T-helper 2 cell (primary cell): ENCODE results near the gene FOS.
"Not testable (repeated sequence)": the region's sequence is repeated elsewhere in the genome, so short reads cannot be mapped to it uniquely, and the experiment has no call there.

Experiments
- DNase-seq, 5 experiments: peaks; one replicate each; pipeline versions ENCODE4 v3.0.0 to v3.0.0-alpha.2; 2012 to 2022

Gene FOS

DNA sequence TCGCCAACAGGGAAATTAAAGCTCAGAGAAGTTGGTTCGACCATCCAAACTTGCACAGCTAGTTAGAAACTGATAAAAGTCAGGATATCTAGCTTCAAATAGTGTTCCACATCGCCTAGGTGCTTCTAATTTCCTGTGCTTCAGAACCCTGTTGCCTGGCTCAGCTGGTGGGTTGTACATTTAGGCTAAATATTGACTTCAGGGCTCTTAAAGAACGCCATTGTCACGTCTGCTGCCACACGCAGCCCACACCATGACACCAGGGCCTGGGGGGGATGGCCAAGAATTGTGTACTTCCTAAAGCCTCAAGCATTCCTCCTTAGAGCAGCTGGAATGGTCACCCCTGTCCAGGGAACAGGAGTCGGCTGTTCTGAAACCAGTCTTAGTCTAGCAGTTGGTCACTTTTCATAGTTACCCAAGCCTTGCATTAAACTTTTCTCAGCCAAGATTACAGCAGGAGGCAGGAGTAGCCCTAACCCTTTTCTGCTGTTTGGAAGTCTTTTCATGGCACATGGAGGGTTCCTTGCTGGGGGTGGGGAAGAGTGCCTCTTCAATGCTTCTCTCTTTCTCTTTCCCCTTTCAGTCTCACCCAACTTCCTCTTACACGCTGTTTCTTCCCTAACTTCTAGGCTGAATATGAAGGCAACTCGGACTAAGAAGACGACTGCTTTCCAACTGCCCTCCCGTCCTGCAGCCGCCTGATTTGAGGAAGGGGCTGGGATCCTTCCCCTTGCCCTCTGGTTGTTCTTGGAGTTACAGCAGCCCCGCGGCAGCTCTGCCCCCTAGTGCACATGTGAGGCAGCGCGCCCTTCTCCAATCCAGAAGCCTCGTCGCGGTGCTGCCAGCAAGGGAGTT, 17.1 kb downstream of the FOS start:
- DNase-seq = peak; percentile 56 to 72 (median 66)

DNA sequence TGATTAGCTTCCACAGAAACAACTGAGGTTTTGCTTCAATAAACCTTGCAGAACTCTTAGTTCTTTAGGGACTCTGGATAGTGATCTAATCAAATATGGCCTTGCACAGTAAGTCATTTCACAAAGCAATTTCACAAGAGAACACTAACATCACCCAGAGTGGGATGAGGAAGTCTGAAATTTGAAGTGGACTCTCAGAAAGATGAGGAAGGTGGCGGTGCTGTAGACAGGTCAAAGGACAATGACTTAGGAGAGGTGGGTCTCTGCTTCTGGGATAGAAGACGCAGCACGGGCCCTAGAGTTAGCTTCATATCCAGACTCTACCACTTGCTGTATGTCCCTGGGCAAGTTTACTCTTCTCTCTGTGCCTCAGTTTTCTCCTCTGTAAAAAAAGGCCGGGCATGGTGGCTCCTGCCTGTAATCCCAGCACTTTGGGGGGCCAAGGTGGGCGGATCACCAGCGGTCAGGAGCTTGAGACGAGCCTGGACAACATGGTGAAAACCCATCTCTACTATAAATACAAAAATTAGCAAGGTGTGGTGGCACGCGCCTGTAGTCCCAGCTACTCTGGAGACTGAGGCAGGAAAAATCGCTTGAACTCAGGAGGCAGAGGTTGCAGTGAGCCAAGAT, 18.9 kb downstream of the FOS start:
- DNase-seq = no peak

DNA sequence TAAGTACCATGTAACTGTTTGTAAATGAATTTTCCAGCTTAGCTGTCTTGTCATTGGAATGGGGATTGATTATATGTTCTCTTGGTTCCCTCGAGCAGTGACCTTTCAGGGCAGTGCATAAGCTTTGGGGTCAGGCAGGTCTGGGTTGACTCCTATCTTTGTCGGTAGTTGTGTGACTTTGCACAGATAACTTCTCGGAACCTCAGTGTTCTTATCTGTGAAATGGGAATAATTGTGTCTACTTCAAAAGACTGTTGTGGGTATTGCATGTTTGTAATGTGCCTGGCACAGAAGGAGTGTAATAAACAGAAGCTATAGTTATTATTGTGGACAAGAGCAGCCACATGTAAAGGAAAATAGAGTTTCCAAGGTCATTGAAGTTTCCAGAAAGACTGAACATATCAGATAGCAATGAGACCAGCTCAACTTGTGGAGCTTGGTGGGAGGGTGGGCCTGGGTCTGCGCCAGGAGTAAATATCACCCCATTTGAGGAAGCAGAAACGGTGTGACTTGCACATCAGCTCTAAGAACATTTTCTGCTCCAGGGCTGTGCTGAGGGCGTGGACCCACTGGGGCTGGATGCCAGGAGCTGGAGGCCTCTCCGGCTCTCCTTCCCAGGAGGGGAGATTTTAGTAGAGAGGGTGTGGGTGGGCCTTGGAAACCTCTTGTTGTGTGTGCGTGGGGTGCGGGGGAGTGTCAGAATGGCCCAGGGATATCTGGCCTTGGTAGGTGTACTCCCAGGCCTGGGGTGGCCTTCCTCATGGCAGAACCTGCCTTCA, 19.7 kb downstream of the FOS start:
- DNase-seq = no peak

DNA sequence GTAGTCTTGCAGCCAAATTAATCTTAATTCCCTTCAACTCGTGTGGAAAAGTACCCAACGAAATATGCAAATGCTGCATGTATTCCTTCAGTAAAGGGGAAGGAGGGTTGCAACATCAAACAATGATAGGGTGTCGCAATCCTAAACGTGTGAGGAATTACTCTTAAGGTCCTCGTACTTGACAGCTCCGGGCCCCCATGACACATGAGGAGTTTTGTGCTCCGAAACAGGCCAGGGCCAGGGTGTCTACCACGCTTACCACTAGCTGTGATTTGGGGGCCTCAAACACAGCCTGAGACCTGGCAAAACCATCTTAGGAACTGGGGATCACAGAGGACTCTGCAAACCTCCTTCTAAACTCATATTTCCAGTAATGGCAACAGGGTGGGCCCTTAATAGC, 20.4 kb downstream of the FOS start:
- DNase-seq = no peak

DNA sequence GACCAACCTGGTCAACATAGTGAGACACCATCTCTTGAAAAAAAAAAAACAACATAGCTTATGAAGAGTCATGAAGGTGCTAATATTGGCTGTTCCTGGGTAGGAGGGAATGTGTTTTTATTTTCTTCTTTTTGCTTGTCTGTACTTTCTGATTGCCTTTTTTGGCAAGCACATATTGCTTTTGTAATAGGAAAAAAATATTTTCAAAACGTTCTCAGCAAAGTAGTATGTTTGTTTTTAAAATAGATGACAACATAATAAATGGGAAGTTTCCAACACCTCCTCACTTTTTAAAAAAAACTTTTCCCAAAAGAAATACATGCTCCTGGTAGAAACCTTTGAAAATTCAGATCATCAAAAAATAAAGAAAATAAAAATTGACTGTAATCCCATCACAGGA, 20.9 kb downstream of the FOS start:
- no peak for DNase-seq

DNA sequence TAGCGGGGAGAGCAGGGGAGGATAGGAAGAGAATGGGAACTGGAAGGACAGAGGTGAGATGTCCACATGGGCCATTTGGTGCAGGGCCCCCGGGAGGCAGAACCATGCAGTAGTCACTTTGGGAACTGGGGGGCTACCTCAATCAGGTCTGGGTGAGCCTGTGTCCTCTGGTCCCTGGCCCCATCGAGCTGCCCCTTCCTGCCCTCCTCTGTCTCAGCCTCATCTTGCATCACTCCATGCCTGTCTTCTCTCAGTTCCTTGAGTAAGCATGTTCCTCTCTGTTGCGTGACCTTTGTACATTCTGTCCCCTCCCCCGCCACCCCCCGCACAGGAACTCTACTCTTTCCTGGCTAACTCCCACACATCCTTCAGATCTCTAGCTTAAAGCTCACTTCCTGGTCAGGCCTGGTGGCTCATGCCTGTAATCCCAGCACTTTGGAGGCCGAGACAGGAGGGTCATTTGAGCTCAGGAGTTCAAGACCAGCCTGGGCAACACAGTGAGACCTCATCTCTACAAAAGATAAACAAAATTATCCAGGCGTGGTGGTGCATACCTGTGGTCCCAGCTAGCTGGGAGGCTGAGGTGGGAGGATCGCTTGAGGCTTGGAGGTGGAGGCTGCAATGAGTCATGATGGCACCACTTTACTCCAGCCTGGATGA, 23.2 kb downstream of the FOS start:
- no peak for DNase-seq

DNA sequence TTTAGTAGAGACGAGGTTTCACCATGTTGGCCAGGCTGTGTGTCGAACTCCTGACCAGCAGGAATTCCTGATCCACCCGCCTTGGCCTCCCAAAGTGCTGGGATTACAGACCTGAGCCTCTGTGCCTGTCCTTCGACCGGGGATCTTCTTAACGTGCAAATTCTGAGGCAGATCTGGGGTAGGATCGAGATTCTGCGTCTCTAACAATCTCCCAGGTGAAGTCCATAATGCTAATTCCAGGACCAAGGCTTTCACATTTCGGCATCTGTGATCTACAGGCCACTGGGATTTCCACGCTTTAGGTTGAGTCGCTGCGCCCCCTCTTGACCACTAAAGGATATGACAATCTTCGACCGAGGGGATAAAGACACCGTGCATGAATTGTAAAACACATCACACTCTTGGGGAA, 24.8 kb downstream of the FOS start:
- peak in 4 of 5 experiments; percentile 42 to 67 (median 44) for DNase-seq

DNA sequence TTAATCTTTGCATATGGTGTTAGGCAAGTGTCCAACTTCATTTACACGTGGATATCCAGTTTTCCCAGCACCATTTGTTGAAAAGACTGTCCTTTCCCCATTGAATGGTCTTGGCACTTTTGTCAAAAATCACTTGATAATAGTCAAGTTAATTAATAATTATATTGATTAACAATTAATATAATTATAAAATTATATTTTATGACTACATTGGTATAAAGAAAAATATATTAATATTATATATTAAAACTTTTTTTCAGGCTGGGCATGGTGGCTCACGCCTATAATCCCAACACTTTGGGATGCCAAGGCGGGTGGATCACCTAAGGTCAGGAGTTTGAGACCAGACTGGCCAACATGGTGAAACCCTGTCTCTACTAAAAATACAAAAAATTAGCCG, 27.8 kb downstream of the FOS start:
- not testable (repeated sequence) for DNase-seq

DNA sequence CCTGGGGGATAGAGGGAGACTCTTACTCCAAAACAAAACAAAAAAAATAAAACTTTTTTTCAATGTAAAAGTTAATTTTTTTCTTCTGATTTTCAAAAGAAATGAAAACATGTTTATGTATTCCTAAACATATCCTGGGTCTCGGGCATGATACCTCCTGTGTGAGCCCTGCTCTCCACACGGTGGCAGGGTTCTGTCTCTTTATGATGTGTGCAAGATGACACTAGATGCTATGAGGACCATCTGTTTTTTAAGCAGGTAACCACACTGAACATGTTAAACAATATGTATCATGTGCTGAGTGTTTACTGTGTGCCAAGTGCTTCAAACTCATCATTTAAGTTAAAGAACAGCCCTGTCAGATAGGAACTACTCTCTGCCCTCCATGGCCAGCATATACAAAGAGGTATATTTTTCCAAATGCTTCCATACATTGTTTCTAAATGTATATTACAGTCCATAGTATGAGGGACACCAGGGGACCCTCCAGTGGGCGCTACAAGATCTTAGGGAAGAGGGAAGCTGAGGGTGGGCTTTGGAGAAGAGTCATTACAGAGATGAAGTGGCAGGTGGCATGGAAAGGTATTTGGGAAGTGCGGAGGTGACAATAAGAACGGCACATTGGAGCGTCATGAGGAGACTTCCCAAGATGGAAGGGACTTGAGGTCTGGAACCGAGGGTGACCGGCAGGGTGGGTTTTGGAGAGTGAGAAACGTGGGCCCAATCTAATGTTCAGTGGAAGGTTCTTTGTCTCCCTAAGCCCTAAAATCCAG, 28.5 kb downstream of the FOS start:
- peak in 1 of 5 experiments; percentile 77 for DNase-seq

DNA sequence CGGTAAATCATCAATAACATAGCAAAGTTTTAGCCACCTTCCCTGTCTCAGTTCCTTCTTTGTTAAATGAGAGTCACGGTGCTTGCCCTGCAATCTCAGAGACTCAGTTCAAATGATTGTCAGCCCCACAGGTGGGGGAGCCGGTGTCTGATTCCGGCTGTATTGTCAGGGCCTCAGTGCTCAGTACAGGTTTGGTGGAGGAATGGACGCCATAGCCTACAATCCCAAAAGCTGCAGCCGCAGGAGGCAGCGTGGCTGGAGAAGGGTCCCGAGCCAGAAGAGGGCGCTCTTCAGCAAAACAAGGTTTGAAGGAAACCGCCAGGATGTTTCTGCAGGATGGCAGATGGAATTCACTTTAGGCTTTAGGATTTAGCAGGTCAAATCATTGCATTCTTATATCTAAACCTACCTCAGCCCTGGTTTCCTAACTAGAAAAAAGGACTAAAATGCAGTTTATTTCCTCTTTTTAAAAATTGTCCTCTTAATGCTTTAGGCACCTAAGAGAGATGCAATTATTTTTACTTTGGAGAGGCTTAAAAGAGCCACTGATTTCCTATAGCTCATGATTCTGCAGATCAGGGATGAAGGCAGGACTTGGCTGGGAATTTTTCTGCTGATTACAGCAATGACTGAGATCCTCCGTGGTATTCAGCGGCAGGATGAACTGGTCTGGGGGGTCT, 29.2 kb downstream of the FOS start:
- DNase-seq = peak in 4 of 5 experiments; percentile 39 to 64 (median 60)

DNA sequence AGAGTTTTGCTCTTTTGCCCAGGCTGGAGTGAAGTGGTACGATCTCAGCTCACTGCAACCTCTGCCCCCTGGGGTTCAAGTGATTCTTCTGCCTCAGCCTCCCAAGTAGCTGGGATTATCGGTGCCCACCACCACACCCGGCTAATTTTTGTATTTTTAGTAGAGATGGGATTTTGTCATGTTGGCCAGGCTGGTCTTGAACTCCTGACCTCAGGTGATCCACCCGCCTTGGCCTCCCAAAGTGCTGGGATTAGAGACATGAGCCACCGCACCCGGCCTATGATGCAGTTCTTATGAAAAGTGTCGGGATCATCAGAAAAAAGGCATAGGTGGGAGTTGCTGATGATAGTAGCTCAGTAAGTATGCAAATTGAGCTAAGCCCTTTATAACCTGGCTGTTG, 30.4 kb downstream of the FOS start:
- not testable (repeated sequence) for DNase-seq

DNA sequence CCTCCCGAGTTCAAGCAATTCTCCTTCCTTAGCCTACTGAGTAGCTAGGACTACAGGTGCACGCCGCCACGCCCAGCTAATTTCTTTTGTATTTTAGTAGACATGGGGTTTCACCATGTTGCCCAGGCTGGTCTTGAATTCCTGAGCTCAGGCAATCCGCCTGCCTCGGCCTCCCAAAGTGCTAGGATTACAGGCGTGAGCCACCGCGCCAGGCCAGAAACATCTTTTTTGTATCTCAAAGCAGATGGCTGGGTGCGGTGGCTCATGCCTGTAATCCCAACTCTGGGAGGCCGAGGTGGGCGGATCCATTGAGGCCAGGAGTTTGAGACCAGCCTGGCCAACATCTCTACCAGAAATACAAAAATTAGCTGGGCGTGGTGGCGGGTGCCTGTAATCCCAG, 30.9 kb downstream of the FOS start:
- not testable (repeated sequence) for DNase-seq

DNA sequence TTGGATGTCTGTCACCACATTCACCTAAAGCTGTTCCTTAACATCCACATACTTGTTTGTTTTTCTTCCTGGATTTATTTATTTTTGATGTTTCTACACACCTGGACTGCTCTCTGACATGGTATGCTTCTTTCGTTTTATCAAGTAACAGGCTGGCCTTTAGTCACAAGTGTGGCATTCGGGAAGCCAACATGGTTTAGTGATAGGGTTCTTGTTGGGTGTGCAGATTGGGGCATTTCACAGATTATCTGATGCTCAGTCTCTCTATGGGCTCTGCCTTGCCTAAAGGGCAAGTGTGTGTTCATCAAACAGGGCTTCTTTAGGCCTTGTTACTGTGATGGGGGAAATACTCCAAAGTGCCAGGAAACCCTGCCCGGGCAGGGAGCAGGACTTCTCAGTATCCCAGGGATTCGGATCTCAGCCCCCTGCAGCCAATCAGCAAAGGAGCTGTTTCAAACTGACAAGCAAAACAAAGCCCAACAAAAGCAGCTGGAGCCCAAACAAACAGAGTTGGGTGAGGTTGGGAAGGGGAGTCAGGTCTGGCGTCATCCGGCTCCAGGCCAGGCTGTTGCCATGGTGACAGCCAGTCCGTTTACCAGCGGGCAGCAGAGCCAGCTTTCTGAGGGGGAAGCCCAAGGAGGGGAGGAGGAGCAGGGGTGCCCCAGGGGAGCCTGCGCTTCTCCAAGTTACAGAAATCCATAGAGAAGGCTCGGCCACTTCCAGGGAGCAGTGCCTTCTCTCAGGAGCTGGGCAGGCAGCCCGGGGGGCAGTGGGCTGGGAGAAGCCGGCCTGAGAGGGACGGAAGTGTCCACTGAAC, 31.9 kb downstream of the FOS start:
- no peak for DNase-seq

DNA sequence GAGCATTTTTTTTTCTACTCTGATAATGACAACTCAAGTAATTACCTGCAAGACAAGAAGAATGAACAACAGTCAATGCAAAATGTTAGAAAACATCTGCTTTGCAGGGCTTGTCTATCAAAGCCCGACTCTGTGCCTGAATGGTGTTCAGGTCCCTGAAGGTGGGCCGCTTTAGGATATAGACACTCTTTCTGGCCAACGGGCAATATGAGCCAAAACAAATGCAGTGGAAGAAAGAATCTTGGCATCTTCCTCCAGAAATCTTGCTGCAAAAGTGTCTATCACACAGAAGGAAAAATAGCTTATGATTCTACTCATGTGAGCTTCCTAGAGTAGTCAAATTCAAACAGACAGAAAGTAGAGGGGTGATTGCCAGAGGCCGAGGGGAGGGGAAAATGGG, 32.7 kb downstream of the FOS start:
- DNase-seq = no peak

DNA sequence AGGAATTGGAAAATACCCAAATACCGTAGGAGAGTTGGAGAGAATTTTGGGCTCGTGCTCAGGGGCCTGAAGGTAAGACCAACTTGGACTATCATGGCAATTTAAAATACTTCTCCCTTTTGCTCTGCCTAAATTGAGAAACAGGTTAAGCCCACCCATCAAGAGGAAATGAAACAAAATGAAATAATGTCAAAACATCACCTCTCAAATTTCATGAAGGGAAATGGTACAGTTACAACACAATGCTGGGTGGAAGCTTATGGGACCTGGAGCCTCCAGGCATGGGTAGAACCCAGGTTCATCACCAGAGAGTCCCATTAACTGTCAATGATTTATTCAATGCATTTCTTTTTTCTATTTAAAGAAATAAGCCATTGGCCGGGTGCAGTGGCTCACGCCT, 33.7 kb downstream of the FOS start:
- DNase-seq = no peak

DNA sequence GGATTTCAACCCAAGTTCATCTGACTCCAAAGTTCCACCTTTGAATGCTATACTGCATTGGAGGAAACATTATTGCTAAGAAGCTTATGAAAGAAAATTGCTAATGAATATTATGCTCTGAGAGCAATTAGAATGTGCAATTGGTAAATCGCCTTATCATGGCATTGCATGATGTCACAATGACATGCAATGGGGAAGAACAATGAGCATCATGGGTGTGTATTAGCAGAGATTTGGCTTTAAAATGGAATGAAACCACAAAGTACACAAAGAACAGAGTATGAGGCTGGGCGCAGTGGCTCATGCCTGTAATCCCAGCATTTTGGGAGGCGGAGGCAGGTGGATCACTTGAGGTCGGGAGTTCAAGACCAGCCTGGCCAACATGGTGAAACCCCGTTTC, 34.7 kb downstream of the FOS start:
- no peak for DNase-seq

DNA sequence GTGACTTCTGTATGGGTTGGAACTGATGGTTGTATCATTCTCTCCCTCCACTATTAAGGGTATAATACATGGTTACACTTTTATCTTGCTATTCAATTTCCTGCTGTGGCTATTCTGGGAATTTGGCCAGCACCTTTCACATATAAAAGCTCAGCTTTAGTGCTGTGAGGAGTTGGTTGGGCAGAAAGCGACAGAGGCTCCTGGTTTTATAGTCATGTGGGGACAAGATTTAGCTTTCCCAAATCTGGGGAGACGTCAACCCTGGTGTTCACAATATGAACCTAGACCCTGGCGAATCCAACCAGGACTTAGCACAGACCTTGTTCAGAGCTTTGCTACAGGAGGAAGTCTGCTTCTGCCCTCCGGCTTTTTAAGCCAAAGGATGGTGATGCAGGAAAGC, 36.5 kb downstream of the FOS start:
- no peak for DNase-seq

DNA sequence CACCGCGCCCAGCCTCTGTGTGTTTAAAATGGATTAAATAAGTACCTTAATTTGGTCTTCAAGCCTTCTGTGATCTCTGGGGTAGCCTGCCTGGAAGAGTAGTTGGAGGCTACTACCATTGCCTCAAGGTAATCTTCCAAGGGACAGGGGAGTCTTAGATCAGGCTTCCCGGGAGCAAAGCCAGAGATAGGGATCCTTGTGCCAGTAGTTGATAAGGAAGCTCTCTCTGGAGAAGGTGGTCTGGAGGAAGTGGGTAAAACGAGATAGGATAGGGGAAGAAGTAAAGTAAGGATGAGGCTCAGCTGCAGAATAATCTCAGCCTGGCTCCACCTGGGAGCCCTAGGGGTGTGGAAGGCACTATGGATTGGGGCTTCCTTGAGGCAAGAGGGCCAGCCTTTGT, 38.5 kb downstream of the FOS start:
- DNase-seq = no peak

DNA sequence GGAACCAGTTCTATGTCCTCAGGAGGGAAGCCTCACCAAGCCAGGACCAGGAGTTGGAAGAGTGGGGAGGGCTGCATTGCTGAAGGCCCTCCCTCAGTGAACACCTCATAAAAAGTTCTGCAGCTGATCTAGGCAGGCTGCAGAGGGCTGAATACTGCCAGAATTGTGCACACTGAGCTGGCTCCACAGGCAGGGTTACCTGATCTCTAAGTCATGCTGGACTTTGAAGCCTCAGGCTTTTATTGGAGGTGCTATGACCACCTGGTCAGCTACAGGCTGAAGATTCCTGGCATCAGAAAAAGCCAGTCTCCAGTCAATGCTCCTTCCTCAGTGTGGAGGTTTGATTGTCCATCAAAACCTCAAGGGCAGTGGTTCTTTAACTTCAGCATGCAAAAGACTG, 39.7 kb downstream of the FOS start:
- DNase-seq = no peak

DNA sequence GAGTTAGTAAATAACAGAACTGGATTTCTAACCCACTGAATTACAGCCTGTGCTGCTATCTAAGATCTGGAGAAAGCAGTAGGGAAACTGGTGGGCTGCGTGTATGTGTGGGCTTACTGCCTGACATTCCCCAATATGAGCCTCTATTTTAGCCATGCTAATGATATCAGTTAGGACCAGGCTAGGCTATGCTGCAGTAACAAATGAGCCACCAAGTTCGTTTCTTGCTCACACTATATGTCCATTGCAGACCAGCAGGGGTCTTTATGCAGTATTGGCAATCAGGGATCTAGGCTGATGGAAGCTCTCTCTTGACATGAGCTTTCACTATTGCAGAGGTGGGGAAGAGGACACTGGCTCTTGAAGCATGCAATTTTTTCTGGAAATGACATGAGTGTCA, 40.4 kb downstream of the FOS start:
- no peak for DNase-seq

DNA sequence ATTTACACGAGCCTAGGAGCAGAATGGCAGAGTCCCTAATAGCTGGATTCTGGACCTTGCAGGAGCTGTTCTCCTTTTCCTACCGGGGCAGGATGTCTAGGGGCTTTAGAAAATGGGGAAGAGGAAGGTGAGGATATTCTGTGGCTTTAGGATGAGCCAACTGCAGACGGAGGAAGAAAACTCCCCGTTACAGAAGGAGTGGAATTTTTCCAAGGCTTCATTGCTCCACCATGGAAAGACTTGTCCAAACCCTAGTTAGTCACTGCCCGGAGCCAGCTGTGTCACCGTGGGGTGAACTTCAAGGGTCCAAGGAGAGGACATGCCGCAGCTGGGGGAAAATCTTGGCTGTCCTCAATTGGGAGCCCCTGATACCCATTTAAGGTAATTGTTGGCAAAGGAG, 41.6 kb downstream of the FOS start:
- DNase-seq = no peak
